HepG2 (cell line): ENCODE results near the gene LIMK2. TPM values are rescaled to one million over a fixed set of nuclear protein-coding genes. Genes with fewer than 3 reads are reported as not detected.

Source experiments
- ARNT ChIP-seq: fragments of 450-650 bp; IDR thresholded peaks from 2 replicates; pipeline ENCODE4 v1.6.1; 2017
- ATF1 ChIP-seq: IDR thresholded peaks from 2 replicates; pipeline ENCODE4 v1.6.1; 2016; ENCODE audit warnings: mild to moderate bottlenecking, control low read depth
- FOXC1 ChIP-seq: sonication (generic); formaldehyde crosslinking; IDR thresholded peaks from 2 replicates; pipeline ENCODE4 v1.8.0; 2022; ENCODE audit warnings: mild to moderate bottlenecking, missing genetic modification reagents, borderline replicate concordance
- GABPA ChIP-seq, 2 experiments: IDR thresholded peaks; 2 replicates each; pipeline ENCODE4 v1.6.1; 2011 to 2016; ENCODE audit warnings: low read depth in 2 of 2, low read length in 1 of 2, missing biosample characterization in 1 of 2, missing genetic modification characterization in 1 of 2
- GABPB1 ChIP-seq: IDR thresholded peaks from 2 replicates; pipeline ENCODE4 v1.6.1; 2016; ENCODE audit warnings: mild to moderate bottlenecking, missing genetic modification reagents, moderate library complexity, missing compliant biosample characterization
- NFRKB ChIP-seq: fragments of 450-650 bp; IDR thresholded peaks from 2 replicates; pipeline ENCODE4 v1.6.1; 2017
- NPAS2 ChIP-seq: sonication (generic); formaldehyde crosslinking; IDR thresholded peaks from 2 replicates; pipeline ENCODE4 v1.8.0; 2022; ENCODE audit warnings: mild to moderate bottlenecking, missing genetic modification reagents, borderline replicate concordance
- TBX2 ChIP-seq: sonication (generic); formaldehyde crosslinking; IDR thresholded peaks from 2 replicates; pipeline ENCODE4 v1.5.0; 2020; ENCODE audit warnings: missing genetic modification reagents, mild to moderate bottlenecking, borderline replicate concordance
- TCF7L2 ChIP-seq: IDR thresholded peaks from 2 replicates; pipeline ENCODE4 v1.6.1; 2011; ENCODE audit warnings: mild to moderate bottlenecking, low read depth, low read length, moderate library complexity
- ZBTB21 ChIP-seq: sonication (generic); formaldehyde crosslinking; IDR thresholded peaks from 2 replicates; pipeline ENCODE4 v1.4.0; 2020; ENCODE audit warnings: missing genetic modification reagents
- ZFP37 ChIP-seq: sonication (generic); formaldehyde crosslinking; IDR thresholded peaks from 2 replicates; pipeline ENCODE4 v1.4.0; 2020; ENCODE audit warnings: missing genetic modification reagents, borderline replicate concordance
- ZNF138 ChIP-seq: sonication (generic); formaldehyde crosslinking; IDR thresholded peaks from 2 replicates; pipeline ENCODE4 v1.5.0; 2020; ENCODE audit warnings: mild to moderate bottlenecking, low read depth, missing genetic modification reagents
- ZNF709 ChIP-seq: sonication (generic); formaldehyde crosslinking; IDR thresholded peaks from 2 replicates; pipeline ENCODE4 v1.5.0; 2020; ENCODE audit warnings: mild to moderate bottlenecking, missing genetic modification reagents
- ZNF772 ChIP-seq: sonication (generic); formaldehyde crosslinking; IDR thresholded peaks from 2 replicates; pipeline ENCODE4 v1.5.0; 2020; ENCODE audit warnings: mild to moderate bottlenecking, missing genetic modification reagents
- ZNF780A ChIP-seq: sonication (generic); formaldehyde crosslinking; IDR thresholded peaks from 2 replicates; pipeline ENCODE4 v1.8.0; 2022; ENCODE audit warnings: mild to moderate bottlenecking, missing genetic modification reagents, moderate library complexity
- ZNF790 ChIP-seq: sonication (generic); formaldehyde crosslinking; IDR thresholded peaks from 2 replicates; pipeline ENCODE4 v1.8.0; 2022; ENCODE audit warnings: missing genetic modification reagents, mild to moderate bottlenecking, borderline replicate concordance
- polyA plus RNA-seq, 8 experiments: library from polyadenylated mRNA; depleted of rRNA in 3 of 8; stranded (reverse) in 7 of 8; unstranded in 1 of 8; fragments of >200 nt; fragmentation: Illumina TruSeq in 4 of 8; extraction: Trizol in 4 of 8; gene quantifications; 2 replicates each; pipeline versions ENCODE4 v1.2.1 to v1.2.3, GENCODE V29; 2011 to 2016; ENCODE audit warnings: low read depth in 4 of 8, missing spikeins in 1 of 8, mixed read lengths in 1 of 8; ENCODE audit not compliant: insufficient read depth in 1 of 8
- total RNA-seq, 5 experiments: library from RNA; depleted of rRNA; stranded (reverse); fragments of >200 nt; fragmentation: Illumina TruSeq; extraction: Trizol; gene quantifications; 2 replicates each; pipeline ENCODE4 v1.2.3, GENCODE V29; 2016; ENCODE audit warnings: low read depth in 1 of 5
- TF ChIP-seq, protein P1 (sequence below): sonication (generic); formaldehyde crosslinking; IDR thresholded peaks from 2 replicates; pipeline ENCODE4 v1.5.1; 2020; ENCODE audit warnings: missing genetic modification reagents, mild to moderate bottlenecking, borderline replicate concordance
- TF ChIP-seq, protein P2 (sequence below): IDR thresholded peaks from 2 replicates; pipeline ENCODE4 v1.6.1; 2016; ENCODE audit warnings: low read depth, control low read depth
- TF ChIP-seq, protein P3 (sequence below): sonication (generic); formaldehyde crosslinking; IDR thresholded peaks from 2 replicates; pipeline ENCODE4 v1.5.0; 2020; ENCODE audit warnings: mild to moderate bottlenecking, missing genetic modification reagents, borderline replicate concordance
- TF ChIP-seq, protein P4 (sequence below): sonication (generic); formaldehyde crosslinking; IDR thresholded peaks from 2 replicates; pipeline ENCODE4 v1.8.1; 2023; ENCODE audit warnings: mild to moderate bottlenecking, inconsistent platforms, moderate library complexity, missing genetic modification reagents, borderline replicate concordance
- TF ChIP-seq, protein P5 (sequence below): sonication (generic); formaldehyde crosslinking; IDR thresholded peaks from 2 replicates; pipeline ENCODE4 v1.8.1; 2023; ENCODE audit warnings: mild to moderate bottlenecking, missing genetic modification reagents

The LIMK2 gene
- total and polyA plus RNA-seq, 2 of the 13 experiments (the other 11 are each of a cell fraction or from before 2014, with no cell fraction given), result 20.9 to 29.8 TPM

DNA sequence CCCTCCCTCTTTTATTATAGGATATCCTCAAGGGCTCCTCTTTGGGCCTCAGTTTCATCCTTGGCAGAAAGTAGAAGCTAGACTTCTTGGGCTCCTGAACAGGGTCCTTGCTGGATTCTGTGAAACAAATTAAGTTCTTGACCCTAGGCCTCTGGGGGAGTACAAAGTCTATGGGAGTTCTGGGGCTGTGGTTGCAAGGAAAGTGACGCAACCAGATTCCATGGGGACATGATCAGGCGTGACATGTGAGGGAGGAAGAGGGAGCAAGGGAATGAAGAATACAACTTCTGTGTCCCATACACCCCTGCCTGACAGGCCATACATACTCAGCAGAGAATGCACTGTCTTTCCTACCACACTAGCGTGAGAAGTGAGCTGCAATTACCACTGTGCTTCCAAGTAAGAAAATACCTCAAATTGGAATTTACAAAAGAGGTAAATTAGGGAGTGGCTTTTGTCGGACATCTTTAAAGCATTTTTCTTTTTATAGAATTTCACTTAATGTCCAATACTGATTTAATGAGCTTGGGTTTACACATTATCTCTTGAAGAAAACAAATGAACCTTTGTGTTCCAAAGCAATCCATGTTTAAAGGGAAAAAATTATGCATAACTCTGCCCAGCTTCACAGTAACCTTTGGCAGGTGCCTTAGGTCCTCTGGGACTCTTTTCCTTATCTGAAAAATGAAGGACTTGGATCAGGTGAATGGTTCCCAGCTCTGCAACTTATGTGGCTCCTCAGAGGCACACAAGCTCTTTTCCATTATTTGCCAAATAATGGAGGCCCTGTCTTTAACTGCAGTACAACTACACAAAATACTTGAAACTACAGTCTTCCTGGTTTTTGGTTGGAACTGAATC lies 38.9 kb downstream of the LIMK2 start (continued):
- TF ChIP-seq ZFP37 (CRISPR knock-in tag), result no peak
- TF ChIP-seq ZNF772 (CRISPR knock-in tag), result no peak
- TF ChIP-seq, protein P1, sequence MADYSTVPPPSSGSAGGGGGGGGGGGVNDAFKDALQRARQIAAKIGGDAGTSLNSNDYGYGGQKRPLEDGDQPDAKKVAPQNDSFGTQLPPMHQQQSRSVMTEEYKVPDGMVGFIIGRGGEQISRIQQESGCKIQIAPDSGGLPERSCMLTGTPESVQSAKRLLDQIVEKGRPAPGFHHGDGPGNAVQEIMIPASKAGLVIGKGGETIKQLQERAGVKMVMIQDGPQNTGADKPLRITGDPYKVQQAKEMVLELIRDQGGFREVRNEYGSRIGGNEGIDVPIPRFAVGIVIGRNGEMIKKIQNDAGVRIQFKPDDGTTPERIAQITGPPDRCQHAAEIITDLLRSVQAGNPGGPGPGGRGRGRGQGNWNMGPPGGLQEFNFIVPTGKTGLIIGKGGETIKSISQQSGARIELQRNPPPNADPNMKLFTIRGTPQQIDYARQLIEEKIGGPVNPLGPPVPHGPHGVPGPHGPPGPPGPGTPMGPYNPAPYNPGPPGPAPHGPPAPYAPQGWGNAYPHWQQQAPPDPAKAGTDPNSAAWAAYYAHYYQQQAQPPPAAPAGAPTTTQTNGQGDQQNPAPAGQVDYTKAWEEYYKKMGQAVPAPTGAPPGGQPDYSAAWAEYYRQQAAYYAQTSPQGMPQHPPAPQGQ (CRISPR knock-in tag), result no peak
- TF ChIP-seq, protein P2, sequence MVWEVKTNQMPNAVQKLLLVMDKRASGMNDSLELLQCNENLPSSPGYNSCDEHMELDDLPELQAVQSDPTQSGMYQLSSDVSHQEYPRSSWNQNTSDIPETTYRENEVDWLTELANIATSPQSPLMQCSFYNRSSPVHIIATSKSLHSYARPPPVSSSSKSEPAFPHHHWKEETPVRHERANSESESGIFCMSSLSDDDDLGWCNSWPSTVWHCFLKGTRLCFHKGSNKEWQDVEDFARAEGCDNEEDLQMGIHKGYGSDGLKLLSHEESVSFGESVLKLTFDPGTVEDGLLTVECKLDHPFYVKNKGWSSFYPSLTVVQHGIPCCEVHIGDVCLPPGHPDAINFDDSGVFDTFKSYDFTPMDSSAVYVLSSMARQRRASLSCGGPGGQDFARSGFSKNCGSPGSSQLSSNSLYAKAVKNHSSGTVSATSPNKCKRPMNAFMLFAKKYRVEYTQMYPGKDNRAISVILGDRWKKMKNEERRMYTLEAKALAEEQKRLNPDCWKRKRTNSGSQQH, result no peak
- TF ChIP-seq ZNF709 (CRISPR knock-in tag), result no peak
- TF ChIP-seq NPAS2 (CRISPR knock-in tag), result no peak
- peak; percentile 53; the same call in 1 of the 2 replicates for TF ChIP-seq TBX2 (CRISPR knock-in tag)
- TF ChIP-seq TCF7L2, result no peak
- TF ChIP-seq GABPA (IDR thresholded peaks at IDR 0.05; ENCODE audit: low read depth, low read length), result no peak
- no peak for TF ChIP-seq GABPA (CRISPR knock-in tag; IDR thresholded peaks at IDR 0.05; ENCODE audit: low read depth)
- TF ChIP-seq, protein P3, sequence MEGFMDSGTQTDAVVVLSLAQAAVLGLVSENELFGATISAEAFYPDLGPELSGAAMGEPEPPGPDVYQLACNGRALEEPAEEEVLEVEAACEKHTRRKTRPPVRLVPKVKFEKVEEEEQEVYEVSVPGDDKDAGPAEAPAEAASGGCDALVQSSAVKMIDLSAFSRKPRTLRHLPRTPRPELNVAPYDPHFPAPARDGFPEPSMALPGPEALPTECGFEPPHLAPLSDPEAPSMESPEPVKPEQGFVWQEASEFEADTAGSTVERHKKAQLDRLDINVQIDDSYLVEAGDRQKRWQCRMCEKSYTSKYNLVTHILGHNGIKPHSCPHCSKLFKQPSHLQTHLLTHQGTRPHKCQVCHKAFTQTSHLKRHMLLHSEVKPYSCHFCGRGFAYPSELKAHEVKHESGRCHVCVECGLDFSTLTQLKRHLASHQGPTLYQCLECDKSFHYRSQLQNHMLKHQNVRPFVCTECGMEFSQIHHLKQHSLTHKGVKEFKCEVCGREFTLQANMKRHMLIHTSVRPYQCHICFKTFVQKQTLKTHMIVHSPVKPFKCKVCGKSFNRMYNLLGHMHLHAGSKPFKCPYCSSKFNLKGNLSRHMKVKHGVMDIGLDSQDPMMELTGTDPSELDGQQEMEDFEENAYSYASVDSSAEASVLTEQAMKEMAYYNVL (CRISPR knock-in tag), result no peak
- TF ChIP-seq FOXC1 (CRISPR knock-in tag), result no peak
- TF ChIP-seq ZBTB21 (CRISPR knock-in tag), result no peak
- TF ChIP-seq, protein P4, sequence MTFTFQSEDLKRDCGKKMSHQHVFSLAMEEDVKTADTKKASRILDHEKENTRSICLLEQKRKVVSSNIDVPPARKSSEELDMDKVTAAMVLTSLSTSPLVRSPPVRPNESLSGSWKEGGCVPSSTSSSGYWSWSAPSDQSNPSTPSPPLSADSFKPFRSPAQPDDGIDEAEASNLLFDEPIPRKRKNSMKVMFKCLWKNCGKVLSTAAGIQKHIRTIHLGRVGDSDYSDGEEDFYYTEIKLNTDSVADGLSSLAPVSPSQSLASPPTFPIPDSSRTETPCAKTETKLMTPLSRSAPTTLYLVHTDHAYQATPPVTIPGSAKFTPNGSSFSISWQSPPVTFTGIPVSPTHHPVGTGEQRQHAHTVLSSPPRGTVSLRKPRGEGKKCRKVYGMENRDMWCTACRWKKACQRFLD, result no peak
- no peak for TF ChIP-seq ZNF780A
- no peak for TF ChIP-seq ATF1
- TF ChIP-seq ZNF138 (CRISPR knock-in tag), result no peak
- TF ChIP-seq, protein P5, sequence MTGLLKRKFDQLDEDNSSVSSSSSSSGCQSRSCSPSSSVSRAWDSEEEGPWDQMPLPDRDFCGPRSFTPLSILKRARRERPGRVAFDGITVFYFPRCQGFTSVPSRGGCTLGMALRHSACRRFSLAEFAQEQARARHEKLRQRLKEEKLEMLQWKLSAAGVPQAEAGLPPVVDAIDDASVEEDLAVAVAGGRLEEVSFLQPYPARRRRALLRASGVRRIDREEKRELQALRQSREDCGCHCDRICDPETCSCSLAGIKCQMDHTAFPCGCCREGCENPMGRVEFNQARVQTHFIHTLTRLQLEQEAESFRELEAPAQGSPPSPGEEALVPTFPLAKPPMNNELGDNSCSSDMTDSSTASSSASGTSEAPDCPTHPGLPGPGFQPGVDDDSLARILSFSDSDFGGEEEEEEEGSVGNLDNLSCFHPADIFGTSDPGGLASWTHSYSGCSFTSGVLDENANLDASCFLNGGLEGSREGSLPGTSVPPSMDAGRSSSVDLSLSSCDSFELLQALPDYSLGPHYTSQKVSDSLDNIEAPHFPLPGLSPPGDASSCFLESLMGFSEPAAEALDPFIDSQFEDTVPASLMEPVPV (CRISPR knock-in tag), result no peak
- no peak for TF ChIP-seq NFRKB
- TF ChIP-seq GABPB1, result no peak
- no peak for TF ChIP-seq ZNF790 (CRISPR knock-in tag)
- TF ChIP-seq ARNT, result no peak
